ENCODE results near the gene ZNF837. TPM values are rescaled to one million over a fixed set of nuclear protein-coding genes. Genes with fewer than 3 reads are reported as not detected.
A peak's percentile ranks its signal among the peaks of the same experiment; 100 is the strongest.

The ZNF837 gene
- total and polyA plus RNA-seq, 2 of the 13 experiments (the other 11 are each of a cell fraction or from before 2014, with no cell fraction given), result 0.29 to 1.3 TPM

DNA sequence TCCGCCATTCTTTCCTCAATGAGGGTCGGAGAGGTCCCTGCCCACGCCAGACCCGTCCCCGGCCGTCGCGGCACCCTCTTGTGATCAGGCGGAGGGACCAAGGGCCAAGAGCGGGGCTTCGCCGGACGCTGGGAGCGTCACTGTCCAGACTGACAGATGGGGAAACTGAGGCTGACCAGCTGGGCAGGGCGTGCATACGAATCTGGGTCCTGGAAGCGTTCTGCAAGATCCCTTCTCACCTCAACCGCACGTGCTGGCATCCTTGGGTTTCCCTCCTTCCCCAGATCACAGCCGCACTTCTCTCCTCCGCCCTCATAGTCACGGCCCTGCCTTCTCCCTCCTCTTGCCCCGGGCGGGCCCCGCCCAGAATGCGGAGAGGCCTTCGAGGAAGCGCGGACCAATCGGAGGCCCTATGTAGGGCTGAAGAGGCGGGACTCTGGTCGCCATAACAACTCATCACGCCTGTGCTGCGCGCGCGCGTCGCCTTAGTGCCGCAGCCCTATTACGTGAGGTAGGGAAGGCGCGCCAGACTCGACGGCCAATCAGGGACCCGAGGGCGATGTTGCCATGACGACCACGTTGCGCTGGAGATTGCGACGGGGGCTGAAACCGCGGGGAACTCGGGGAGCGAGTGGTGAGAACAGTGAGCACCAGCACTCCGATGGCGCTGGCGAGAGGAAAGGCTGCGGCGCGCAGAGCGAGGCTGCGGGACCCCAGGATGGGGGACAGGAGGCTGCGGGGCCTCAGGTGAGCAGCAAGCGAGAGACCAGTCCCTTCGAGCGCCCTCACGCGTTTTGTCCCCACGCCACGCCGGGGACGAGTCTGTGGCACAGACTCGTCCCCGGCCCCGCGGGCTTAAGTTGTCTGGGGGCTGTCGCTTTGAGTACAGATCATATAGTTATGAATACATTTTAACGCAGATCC, 20.3 kb upstream of the ZNF837 start (continued):
- TF ChIP-seq, protein P1, sequence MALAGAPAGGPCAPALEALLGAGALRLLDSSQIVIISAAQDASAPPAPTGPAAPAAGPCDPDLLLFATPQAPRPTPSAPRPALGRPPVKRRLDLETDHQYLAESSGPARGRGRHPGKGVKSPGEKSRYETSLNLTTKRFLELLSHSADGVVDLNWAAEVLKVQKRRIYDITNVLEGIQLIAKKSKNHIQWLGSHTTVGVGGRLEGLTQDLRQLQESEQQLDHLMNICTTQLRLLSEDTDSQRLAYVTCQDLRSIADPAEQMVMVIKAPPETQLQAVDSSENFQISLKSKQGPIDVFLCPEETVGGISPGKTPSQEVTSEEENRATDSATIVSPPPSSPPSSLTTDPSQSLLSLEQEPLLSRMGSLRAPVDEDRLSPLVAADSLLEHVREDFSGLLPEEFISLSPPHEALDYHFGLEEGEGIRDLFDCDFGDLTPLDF (CRISPR knock-in tag; IDR thresholded peaks at IDR 0.05), result peak; percentile 93
- TF ChIP-seq, protein P2, sequence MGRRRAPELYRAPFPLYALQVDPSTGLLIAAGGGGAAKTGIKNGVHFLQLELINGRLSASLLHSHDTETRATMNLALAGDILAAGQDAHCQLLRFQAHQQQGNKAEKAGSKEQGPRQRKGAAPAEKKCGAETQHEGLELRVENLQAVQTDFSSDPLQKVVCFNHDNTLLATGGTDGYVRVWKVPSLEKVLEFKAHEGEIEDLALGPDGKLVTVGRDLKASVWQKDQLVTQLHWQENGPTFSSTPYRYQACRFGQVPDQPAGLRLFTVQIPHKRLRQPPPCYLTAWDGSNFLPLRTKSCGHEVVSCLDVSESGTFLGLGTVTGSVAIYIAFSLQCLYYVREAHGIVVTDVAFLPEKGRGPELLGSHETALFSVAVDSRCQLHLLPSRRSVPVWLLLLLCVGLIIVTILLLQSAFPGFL (CRISPR knock-in tag; IDR thresholded peaks at IDR 0.05), result no peak
- TF ChIP-seq MATR3 (CRISPR knock-in tag; IDR thresholded peaks at IDR 0.05) (no peak), ZNF83 (CRISPR knock-in tag; IDR thresholded peaks at IDR 0.05; ENCODE audit: borderline replicate concordance) (no peak), DMAP1 (CRISPR knock-in tag; IDR thresholded peaks at IDR 0.05) (no peak), DR1 (CRISPR knock-in tag; IDR thresholded peaks at IDR 0.05) (peak; percentile 51; the same call in 1 of the 2 replicates), CHD2 (IDR thresholded peaks at IDR 0.05; ENCODE audit: low read depth, low read length) (no peak), PAWR (CRISPR knock-in tag; IDR thresholded peaks at IDR 0.05; ENCODE audit: borderline replicate concordance) (no peak), NPAS2 (CRISPR knock-in tag; IDR thresholded peaks at IDR 0.05; ENCODE audit: borderline replicate concordance) (no peak), ZNF644 (CRISPR knock-in tag; IDR thresholded peaks at IDR 0.05; ENCODE audit: low read depth) (no peak), SUZ12 (IDR thresholded peaks at IDR 0.05; ENCODE audit: low read depth, low read length) (no peak), MEIS1 (CRISPR knock-in tag; IDR thresholded peaks at IDR 0.05; ENCODE audit: borderline replicate concordance) (no peak), SMAD3 (CRISPR knock-in tag; IDR thresholded peaks at IDR 0.05) (no peak)
- TF ChIP-seq, protein P3, sequence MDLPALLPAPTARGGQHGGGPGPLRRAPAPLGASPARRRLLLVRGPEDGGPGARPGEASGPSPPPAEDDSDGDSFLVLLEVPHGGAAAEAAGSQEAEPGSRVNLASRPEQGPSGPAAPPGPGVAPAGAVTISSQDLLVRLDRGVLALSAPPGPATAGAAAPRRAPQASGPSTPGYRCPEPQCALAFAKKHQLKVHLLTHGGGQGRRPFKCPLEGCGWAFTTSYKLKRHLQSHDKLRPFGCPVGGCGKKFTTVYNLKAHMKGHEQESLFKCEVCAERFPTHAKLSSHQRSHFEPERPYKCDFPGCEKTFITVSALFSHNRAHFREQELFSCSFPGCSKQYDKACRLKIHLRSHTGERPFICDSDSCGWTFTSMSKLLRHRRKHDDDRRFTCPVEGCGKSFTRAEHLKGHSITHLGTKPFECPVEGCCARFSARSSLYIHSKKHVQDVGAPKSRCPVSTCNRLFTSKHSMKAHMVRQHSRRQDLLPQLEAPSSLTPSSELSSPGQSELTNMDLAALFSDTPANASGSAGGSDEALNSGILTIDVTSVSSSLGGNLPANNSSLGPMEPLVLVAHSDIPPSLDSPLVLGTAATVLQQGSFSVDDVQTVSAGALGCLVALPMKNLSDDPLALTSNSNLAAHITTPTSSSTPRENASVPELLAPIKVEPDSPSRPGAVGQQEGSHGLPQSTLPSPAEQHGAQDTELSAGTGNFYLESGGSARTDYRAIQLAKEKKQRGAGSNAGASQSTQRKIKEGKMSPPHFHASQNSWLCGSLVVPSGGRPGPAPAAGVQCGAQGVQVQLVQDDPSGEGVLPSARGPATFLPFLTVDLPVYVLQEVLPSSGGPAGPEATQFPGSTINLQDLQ (CRISPR knock-in tag; IDR thresholded peaks at IDR 0.05), result no peak
- TF ChIP-seq, protein P4, sequence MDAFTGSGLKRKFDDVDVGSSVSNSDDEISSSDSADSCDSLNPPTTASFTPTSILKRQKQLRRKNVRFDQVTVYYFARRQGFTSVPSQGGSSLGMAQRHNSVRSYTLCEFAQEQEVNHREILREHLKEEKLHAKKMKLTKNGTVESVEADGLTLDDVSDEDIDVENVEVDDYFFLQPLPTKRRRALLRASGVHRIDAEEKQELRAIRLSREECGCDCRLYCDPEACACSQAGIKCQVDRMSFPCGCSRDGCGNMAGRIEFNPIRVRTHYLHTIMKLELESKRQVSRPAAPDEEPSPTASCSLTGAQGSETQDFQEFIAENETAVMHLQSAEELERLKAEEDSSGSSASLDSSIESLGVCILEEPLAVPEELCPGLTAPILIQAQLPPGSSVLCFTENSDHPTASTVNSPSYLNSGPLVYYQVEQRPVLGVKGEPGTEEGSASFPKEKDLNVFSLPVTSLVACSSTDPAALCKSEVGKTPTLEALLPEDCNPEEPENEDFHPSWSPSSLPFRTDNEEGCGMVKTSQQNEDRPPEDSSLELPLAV (CRISPR knock-in tag; conservative IDR thresholded peaks at IDR 0.05; ENCODE audit: low read depth), result no peak
- TF ChIP-seq, protein P5, sequence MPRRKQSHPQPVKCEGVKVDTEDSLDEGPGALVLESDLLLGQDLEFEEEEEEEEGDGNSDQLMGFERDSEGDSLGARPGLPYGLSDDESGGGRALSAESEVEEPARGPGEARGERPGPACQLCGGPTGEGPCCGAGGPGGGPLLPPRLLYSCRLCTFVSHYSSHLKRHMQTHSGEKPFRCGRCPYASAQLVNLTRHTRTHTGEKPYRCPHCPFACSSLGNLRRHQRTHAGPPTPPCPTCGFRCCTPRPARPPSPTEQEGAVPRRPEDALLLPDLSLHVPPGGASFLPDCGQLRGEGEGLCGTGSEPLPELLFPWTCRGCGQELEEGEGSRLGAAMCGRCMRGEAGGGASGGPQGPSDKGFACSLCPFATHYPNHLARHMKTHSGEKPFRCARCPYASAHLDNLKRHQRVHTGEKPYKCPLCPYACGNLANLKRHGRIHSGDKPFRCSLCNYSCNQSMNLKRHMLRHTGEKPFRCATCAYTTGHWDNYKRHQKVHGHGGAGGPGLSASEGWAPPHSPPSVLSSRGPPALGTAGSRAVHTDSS (CRISPR knock-in tag; conservative IDR thresholded peaks at IDR 0.05), result no peak
- TF ChIP-seq, protein P6, sequence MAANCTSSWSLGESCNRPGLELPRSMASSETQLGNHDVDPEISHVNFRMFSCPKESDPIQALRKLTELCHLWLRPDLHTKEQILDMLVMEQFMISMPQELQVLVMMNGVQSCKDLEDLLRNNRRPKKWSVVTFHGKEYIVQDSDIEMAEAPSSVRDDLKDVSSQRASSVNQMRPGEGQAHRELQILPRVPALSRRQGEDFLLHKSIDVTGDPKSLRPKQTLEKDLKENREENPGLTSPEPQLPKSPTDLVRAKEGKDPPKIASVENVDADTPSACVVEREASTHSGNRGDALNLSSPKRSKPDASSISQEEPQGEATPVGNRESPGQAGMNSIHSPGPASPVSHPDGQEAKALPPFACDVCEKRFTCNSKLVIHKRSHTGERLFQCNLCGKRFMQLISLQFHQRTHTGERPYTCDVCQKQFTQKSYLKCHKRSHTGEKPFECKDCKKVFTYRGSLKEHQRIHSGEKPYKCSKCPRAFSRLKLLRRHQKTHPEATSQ (CRISPR knock-in tag; IDR thresholded peaks at IDR 0.05; ENCODE audit: borderline replicate concordance), result peak; percentile 55; the same call in 1 of the 2 replicates
- TF ChIP-seq, protein P7, sequence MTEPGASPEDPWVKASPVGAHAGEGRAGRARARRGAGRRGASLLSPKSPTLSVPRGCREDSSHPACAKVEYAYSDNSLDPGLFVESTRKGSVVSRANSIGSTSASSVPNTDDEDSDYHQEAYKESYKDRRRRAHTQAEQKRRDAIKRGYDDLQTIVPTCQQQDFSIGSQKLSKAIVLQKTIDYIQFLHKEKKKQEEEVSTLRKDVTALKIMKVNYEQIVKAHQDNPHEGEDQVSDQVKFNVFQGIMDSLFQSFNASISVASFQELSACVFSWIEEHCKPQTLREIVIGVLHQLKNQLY (CRISPR knock-in tag; IDR thresholded peaks at IDR 0.05), result peak; percentile 8; the same call in 1 of the 2 replicates
